GM18505 (cell line): ENCODE data around the gene TMC4.
A peak's percentile ranks its signal among the peaks of the same experiment; 100 is the strongest.

Source experiments
- ATAC-seq: cut with Tn5 transposase; IDR thresholded peaks from one replicate; pipeline ENCODE4 v1.9.1; 2021; ENCODE audit not compliant: unreplicated experiment
- POLR2A ChIP-seq: IDR thresholded peaks from 4 replicates; pipeline ENCODE4 v1.6.1; 2011; ENCODE audit warnings: borderline replicate concordance; ENCODE audit not compliant: insufficient read depth, insufficient read length; ENCODE audit errors: extremely low read depth

The TMC4 gene

DNA sequence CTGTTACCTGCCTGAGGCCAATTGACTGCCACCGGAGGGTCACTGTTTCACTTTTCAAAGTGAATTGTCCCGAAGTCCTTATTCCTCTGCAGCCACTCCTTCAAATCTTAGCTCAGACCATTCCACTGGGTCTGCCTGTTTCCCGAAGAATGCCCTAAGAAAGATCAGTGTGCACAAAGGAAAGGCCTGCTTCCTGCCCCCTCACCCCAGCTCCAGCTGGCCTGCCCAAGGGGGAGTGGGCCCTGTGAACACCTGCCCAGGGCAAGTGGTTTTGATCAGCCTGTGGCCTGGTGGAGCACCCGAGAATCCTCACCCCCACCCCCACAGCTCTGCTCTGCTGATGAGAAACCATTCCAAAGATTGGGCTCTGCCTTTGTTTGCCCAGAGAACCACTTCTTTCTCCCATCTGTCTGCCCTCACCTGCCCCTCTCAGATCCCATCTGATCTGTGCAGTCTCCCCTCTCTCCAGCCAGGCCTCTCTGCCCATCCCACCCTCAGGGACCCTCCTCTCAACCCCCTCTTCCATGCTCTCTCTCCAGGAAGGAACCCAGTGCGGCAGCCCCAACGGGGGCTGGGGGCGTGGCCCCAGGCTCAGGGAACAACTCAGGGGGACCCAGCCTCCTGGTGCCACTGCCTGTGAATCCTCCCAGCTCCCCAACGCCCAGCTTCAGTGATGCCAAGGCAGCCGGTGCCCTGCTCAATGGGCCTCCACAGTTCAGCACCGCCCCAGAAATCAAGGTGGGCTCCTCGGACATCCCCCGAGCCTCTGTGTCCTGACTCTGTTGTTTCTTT lies 23.7 kb downstream of the TMC4 start:
- no peak for ATAC-seq
- no peak for TF ChIP-seq POLR2A

DNA sequence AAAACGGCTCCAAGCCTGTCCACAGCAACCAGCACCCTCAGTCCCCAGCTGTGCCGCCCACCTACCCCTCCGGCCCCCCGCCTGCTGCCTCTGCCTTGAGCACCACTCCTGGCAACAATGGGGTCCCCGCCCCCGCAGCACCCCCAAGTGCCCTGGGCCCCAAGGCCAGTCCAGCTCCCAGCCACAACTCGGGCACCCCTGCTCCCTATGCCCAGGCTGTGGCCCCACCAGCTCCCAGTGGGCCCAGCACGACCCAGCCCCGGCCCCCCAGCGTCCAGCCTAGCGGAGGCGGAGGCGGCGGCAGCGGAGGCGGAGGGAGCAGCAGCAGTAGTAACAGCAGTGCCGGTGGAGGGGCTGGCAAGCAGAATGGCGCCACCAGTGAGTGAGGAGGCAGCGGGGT lies 24.8 kb downstream of the TMC4 start:
- ATAC-seq = no peak
- TF ChIP-seq POLR2A = no peak

DNA sequence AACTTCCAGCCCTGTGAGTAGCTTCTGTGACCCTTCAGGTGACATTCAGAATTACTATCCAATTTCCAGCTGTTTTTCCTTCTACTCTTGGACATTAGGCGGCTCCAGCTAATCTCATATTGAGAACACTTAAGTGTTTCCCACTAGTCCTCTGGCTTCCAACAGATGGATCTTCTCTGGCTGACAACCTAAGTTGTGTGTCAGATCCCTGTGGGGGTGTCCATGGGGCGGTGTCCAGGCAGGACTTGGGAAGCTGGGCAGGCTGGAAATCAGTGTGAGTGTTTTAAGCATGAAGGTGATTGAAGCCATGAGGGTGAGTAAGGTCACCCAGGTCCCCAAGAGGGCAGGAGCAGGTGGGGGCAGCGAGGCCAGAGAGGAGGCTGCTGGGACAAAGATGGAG lies 25.3 kb downstream of the TMC4 start:
- no peak for TF ChIP-seq POLR2A
- no peak for ATAC-seq

DNA sequence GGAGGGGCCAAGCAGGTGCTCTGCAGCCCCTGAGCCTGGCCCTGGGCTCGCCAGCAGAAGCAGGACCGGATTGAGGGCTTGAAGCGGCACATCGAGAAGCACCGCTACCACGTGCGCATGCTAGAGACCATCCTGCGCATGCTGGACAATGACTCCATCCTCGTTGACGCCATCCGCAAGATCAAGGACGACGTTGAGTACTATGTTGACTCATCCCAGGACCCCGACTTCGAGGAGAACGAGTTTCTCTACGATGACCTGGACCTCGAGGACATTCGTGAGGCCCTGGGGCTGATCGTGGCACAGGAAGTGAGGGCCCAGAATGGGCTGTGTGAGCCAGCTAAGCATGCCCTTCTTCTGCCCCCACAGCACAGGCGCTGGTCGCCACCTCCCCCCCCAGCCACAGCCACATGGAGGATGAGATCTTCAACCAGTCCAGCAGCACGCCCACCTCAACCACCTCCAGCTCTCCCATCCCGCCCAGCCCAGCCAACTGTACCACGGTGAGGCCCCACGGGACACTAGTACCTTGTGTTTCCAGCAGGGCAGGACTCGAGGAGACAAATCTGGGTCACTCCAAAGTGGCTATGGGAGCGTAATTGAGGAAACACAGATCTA lies 27.3 kb downstream of the TMC4 start:
- no peak for ATAC-seq
- TF ChIP-seq POLR2A = no peak

DNA sequence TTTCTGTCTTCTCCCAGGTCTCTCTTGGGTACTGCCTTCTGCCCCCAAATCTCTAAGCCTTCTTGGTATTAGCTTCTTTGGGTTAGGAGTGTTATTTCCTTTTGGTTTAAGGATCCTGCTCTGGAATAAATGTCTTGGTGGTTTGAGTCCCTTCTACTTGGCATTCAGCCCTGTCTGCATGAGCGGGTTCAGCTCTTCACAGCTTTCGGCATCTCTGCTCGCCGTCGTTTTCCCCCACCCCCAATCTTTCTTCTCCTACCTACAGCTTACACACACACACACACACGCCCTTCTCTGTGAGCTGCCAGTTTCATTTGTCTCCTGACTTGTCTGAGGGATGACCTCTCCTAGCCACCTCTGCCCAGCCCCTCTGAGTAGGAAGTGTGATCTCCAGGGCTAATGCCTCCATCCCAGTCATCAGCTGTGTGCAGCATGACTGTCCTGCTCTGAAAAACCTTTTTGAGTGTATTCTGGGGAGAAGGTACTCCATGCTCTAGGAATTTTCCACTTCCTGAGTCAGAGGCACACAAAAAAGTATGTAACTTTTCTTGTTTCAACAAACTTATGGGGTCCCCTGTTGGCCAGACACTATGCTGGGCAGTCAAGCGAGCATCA lies 30.7 kb downstream of the TMC4 start:
- TF ChIP-seq POLR2A = no peak
- no peak for ATAC-seq

DNA sequence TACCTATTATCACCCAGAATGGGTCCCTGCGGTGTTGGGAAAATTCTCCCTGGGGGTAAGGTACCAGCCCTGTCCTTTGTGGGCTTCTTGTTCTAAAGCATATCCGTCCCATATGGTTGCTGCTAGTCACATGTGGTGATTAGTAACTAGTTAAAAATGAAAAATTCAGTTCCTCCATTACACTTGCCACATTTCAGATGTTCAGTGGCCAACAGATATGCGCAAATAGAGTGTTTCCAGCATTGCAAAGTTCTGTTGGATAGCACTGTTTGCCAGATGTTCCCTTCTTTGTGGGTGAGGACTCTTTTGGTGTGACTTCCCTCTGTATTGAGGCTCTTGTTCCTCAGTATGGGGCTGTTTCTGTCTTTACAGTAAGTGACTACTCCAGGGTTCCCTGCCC lies 31.6 kb downstream of the TMC4 start:
- no peak for TF ChIP-seq POLR2A
- no peak for ATAC-seq

DNA sequence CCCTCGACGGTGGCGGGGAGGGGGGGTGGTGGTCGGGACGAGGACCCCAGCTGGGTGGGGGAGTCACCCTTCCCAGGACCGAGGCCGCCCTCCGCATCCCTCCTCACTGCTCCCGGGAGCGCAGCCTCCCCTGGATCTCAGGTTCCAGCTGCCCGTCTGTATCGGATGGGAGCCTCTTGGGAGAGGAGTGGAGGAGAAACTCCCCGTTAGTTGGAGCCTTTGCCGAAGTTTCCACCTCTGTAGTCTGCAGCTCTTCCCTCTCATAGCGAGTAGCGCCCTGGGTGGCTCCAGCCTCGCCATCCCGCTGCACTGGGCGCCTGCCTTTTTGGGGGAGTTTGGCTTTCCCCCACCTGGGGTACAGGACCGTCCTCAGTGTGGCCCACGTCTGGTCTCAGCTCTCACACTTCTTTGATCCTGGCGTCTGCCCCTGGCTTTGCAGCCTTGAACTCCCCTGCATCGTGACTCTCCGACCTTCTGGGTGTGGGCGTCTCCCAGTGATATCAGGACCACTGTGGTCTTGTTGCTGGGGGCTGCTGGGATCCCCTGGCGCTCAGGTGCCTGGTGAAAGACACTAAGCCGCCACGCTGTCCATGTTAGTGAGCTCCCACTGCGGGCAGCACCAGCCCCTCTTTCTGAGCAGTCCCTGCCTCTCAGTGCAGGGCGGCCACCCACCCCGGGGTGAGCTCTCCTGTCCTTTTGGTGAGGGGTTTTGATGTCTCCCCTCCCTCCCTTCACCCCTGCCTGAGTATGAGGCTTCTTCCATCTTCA lies 34.3 kb downstream of the TMC4 start:
- no peak for ATAC-seq
- TF ChIP-seq POLR2A = no peak

DNA sequence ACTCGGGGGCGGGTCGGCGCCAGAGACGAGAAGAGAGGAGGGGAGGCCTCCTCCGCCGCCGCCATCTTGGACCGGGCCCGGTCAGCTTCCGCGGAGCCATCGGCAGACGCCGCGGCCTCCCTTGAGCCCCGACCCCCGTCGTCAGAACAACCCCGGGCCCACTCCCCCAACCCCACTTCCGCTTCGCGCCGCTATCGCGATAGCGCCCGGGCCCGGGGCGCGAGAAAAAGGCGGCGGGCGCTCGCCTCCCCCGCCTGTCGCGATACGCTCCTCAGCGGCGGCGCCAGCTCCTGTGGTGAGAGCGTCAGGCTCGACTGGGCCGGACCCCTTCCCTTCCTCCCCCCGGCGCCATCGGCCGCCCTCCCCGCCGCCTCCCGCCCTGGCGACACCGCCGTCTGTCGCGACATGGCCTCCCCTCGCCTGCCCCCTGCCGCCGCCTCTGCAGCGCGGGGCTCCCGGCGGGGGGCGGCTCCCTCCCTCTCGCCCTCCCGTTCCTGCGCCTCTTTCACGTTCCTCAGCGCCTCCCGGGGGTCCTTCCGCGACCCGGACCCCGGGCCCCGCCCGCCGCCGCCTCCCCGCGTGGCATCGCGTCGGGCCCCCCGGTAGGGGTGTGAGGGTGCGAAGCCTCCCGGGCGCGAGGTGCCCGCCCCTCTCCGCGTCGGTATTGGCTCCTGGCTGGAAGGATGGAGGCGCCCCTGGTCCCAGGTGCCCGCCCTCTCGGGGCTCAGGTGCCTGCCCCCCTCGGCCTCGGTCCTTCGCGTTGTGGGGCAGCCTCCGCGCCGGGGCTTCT lies 35.1 kb downstream of the TMC4 start, which contains the start of gene CNOT3:
Gene CNOT3 (plus strand): TSS at position 64 of the 790 bp plus-strand sequence. CDS start 5,217 bp downstream, outside the sequence.
- no peak for ATAC-seq
- peak; percentile 86 for TF ChIP-seq POLR2A

DNA sequence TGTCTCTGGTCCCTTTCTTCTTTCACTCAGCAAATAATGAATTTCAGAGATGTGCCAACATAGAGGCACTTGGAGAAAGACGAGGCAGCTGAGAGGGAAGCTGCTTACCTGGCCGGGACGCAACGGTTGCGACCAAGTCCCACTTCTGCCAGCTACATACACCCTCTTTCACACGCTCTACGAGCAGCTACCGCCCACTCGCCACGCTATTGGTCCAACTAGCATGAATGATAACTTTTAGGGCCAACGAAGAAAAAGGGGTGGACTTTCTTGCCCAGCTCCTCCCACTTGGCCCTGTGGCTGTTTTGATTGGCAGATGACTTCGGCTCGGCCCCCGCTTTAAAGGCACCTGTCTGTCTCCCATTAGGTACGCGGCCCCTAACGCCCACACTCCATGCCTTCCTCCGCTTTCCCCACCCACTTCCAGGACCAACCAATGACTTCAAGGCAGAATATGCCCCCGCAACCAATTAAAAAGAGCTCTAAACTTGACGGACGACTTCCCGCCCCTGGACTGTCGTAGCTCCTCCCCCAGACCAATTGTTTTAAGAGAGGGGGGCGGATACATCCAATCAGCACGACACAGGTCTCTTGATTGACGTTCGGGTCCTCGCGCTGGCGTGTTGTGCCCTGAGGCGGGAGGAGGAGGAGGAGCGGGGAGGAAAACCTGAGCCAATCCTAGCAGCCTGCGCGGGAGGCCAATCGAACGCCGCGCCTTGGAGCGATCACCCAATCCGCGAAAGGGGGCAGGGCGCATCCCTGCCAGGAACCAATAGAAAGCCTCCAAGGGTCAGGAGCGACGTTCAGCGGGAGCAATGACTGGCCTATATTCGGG lies 35.9 kb downstream of the TMC4 start:
- peak; percentile 78 for TF ChIP-seq POLR2A
- ATAC-seq = peak; percentile 74

DNA sequence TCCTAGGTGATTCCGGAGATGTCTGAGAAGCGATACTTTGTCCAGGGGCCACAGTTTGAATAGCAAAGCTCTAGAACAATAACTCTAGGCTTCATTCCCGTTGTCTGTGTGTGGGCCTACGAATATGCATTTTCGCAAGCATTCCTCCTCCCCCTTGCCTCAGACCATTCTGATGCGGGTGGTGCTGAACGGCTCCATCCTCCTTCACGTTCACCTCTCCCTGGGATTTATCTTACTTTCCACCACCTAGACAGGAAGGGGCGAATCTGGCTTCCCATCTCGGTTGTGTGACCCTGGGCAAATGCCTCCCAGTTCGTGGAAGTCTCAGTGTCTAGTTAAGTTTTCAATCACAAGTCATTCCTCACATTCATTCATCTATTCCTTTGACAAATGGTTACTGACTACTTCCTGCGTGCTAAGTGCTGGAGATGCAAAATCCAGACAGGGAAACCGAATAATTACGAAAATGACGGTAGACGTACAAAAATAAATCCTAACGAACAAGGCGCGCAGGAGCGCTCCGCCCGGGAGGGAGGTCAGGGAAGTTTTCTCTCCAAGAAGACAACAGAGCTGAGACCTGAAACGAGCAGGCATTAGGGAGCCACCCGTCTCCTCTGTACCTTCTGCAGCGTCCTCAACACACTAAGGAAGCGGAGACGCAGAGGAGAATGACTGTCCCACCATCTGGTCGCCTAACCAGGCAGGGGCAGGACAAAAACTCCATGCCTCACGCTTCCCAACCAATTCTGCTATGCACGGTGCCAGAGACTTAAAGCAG lies 36.7 kb downstream of the TMC4 start:
- no peak for TF ChIP-seq POLR2A
- no peak for ATAC-seq

DNA sequence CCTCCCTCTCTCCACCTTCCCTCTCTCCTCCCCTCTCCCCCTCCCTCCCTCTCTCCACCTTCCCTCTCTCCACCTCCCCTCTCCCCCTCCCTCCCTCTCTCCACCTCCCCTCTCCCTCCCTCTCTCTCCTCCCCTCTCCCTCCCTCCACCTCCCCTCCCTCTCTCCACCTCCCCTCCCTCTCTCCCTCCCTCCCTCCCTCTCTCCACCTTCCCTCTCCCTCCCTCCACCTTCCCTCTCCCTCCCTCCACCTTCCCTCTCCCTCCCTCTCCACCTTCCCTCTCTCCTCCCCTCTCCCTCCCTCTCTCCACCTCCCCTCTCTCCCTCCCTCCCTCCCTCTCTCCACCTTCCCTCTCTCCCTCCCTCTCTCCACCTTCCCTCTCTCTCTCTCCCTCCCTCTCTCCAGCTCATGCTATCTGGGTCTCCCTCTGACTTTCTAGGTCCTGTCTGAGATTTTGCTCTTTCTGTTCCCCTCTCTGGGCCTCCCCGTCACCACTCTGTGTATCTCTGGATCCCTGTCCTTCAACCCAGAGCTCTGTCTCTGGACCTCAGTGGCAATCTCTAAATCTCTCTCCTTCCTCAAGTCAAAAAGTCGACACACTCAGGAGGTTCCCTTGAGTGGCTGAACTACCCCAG lies 38.9 kb downstream of the TMC4 start:
- ATAC-seq = no peak
- no peak for TF ChIP-seq POLR2A
